Esophagus muscularis mucosa (tissue), 4 donors: ENCODE results near the gene GSN.

Source experiments
- EP300 ChIP-seq: sonication (generic); formaldehyde crosslinking; IDR thresholded peaks from one replicate; pipeline ENCODE4 v1.6.1; 2017; ENCODE audit warnings: antibody characterized with exemption
- POLR2AphosphoS5 ChIP-seq, 2 donors: sonication (generic); formaldehyde crosslinking; IDR thresholded peaks; one replicate each; pipeline ENCODE4 v1.6.1; 2017; ENCODE audit warnings: antibody characterized with exemption in 2 of 2
- TF ChIP-seq, protein P1 (sequence below), 3 experiments: fragments of 200-600 bp in 2 of 3; fragments of 450-650 bp in 1 of 3; sonication (generic) in 2 of 3; IDR thresholded peaks; one replicate each; pipeline ENCODE4 v1.5.1; 2017 to 2019; ENCODE audit warnings: antibody characterized with exemption in 3 of 3, mild to moderate bottlenecking in 2 of 3, moderate library complexity in 1 of 3

DNA sequence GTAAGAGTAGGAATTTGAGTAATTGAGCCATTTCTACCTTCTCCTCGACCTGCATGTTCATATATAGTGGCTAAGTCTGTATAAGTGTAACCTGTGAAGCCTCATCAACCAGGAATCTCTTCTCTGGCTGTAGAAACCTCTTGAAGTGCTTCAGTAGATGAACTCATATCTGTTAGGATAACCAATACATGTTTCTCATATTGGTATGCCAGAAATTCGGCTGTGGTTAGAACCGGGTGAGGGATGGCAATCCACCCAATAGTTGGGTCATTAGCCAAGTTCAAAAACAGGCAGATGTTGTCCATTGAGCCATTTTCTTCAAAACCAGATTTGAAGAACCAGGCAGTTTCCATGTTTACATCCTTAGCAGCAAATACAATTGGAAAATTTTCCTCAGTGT lies 28.9 kb upstream of the GSN start:
- TF ChIP-seq, protein P1, sequence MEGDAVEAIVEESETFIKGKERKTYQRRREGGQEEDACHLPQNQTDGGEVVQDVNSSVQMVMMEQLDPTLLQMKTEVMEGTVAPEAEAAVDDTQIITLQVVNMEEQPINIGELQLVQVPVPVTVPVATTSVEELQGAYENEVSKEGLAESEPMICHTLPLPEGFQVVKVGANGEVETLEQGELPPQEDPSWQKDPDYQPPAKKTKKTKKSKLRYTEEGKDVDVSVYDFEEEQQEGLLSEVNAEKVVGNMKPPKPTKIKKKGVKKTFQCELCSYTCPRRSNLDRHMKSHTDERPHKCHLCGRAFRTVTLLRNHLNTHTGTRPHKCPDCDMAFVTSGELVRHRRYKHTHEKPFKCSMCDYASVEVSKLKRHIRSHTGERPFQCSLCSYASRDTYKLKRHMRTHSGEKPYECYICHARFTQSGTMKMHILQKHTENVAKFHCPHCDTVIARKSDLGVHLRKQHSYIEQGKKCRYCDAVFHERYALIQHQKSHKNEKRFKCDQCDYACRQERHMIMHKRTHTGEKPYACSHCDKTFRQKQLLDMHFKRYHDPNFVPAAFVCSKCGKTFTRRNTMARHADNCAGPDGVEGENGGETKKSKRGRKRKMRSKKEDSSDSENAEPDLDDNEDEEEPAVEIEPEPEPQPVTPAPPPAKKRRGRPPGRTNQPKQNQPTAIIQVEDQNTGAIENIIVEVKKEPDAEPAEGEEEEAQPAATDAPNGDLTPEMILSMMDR (IDR thresholded peaks at IDR 0.05): no peak
- TF ChIP-seq POLR2AphosphoS5 (IDR thresholded peaks at IDR 0.05): no peak
- no peak for TF ChIP-seq EP300
